ENCODE results near the gene PRKCH. TPM values are rescaled to one million over a fixed set of nuclear protein-coding genes. Genes with fewer than 3 reads are reported as not detected.

The PRKCH gene
- total RNA-seq, 4 donors from 2014 or later = 34.5 to 51.3 (median 45.0) TPM

- no peak for DNase-seq
- no peaks in the 10 kb centered on the region for H3K27me3 ChIP-seq
- H3K9me3 ChIP-seq = no peaks in the 10 kb centered on the region
- intact Hi-C loops (cut with DNase I) = no loop called here
- TF ChIP-seq POLR2A (IDR thresholded peaks at IDR 0.05) (no peak), CTCF (IDR thresholded peaks at IDR 0.05) (no peak)
- 73 to 86% methylated on average over 5 of the region's 5 CpGs for WGBS, 2 donors
- peak overlapping the region in 1 of 4 donors; percentile 11 for H3K27ac ChIP-seq
- H3K4me1 ChIP-seq = peaks cover 29 to 92% (median 68%) of the 10 kb centered on the region in 3 donors
- no peak overlapping the region for H3K4me3 ChIP-seq
- H3K36me3 ChIP-seq = no peaks in the 10 kb centered on the region
Measured at GRCh38 chr14:61557854-61558253, 236.5 kb downstream of the PRKCH start.

GRCh38 chr14:61558271-61558670 lies 236.9 kb downstream of the PRKCH start:
- H3K9me3 ChIP-seq = no peaks in the 10 kb centered on the region
- 86 to 92% methylated on average over 6 of the region's 6 CpGs for WGBS, 2 donors
- intact Hi-C loops (cut with DNase I) = no loop called here
- H3K4me1 ChIP-seq = peaks cover 33 to 92% (median 68%) of the 10 kb centered on the region in 3 donors
- H3K4me3 ChIP-seq = no peak overlapping the region
- TF ChIP-seq CTCF (IDR thresholded peaks at IDR 0.05) (no peak), POLR2A (IDR thresholded peaks at IDR 0.05) (no peak)
- no peaks in the 10 kb centered on the region for H3K27me3 ChIP-seq
- H3K27ac ChIP-seq = peak overlapping the region in 1 of 4 donors; percentile 11
- DNase-seq = no peak
- H3K36me3 ChIP-seq = no peaks in the 10 kb centered on the region

- TF ChIP-seq CTCF (IDR thresholded peaks at IDR 0.05) (no peak), POLR2A (IDR thresholded peaks at IDR 0.05) (no peak)
- 91 to 95% methylated on average over 6 to 13 of the region's 14 CpGs for WGBS, 2 donors
- no peak overlapping the region for H3K4me3 ChIP-seq
- H3K27ac ChIP-seq = peak overlapping the region; percentile 19 to 92 (median 88)
- no peaks in the 10 kb centered on the region for H3K9me3 ChIP-seq
- no peak for DNase-seq
- peaks cover 39 to 92% (median 68%) of the 10 kb centered on the region in 3 donors for H3K4me1 ChIP-seq
- no peaks in the 10 kb centered on the region for H3K27me3 ChIP-seq
- no peaks in the 10 kb centered on the region for H3K36me3 ChIP-seq
- intact Hi-C loops (cut with DNase I) = no loop called here
Measured at GRCh38 chr14:61559641-61560201, 238.3 kb downstream of the PRKCH start.

GRCh38 chr14:61560323-61560722 lies 238.9 kb downstream of the PRKCH start:
- intact Hi-C loops (cut with DNase I) = no loop called here
- Histone ChIP-seq H3K27me3 (no peaks in the 10 kb centered on the region), H3K36me3 (no peaks in the 10 kb centered on the region), H3K9me3 (no peaks in the 10 kb centered on the region), H3K27ac (peak overlapping the region; percentile 19 to 92 (median 88)), H3K4me3 (no peak overlapping the region), H3K4me1 (peaks cover 43 to 92% (median 69%) of the 10 kb centered on the region in 3 donors)
- no peak for TF ChIP-seq CTCF (IDR thresholded peaks at IDR 0.05)
- TF ChIP-seq POLR2A (IDR thresholded peaks at IDR 0.05) = no peak
- DNase-seq = no peak
- WGBS, 2 donors = 69 to 72% methylated on average over 5 of the region's 5 CpGs

- Histone ChIP-seq H3K9me3 (no peaks in the 10 kb centered on the region), H3K36me3 (no peaks in the 10 kb centered on the region), H3K27me3 (no peaks in the 10 kb centered on the region), H3K4me1 (peaks cover 43 to 92% (median 67%) of the 10 kb centered on the region in 3 donors), H3K27ac (peak overlapping the region; percentile 87 to 92 (median 88)), H3K4me3 (no peak overlapping the region)
- TF ChIP-seq CTCF (IDR thresholded peaks at IDR 0.05) (no peak), POLR2A (IDR thresholded peaks at IDR 0.05) (no peak)
- no peak for DNase-seq
- 45 to 56% methylated on average over 2 of the region's 3 CpGs for WGBS, 2 donors
- intact Hi-C loops (cut with DNase I) = no loop called here
Measured at GRCh38 chr14:61561104-61561503, 239.7 kb downstream of the PRKCH start.

Measured in esophagus squamous epithelium (tissue), 5 donors.